HepG2 (cell line): ENCODE measurements around the gene ARG2. TPM values are rescaled to one million over a fixed set of nuclear protein-coding genes. Genes with fewer than 3 reads are reported as not detected.
"Not testable (repeated sequence)": the region's sequence is repeated elsewhere in the genome, so short reads cannot be mapped to it uniquely, and the experiment has no call there.

Experiments
- ATAC-seq: fragments of 200-7000 bp; cut with Tn5 transposase; 3 replicates; pipeline ENCODE4 v1.9.1; 2020; ENCODE audit warnings: mild to moderate bottlenecking, moderate library complexity
- BruUV-seq: library from RNA; stranded (reverse); fragments of 400-500 nt; replicated peaks from 2 replicates; lab custom pipeline; 2021; lab: Mats Ljungman, UMichigan
- CTCF ChIA-PET: fragments of 300-600 bp; formaldehyde crosslinking; extraction: SDS; loops from one replicate; lab custom pipeline; 2021; ENCODE audit warnings: low total read pairs, inconsistent platforms, low intra/inter-chr PET ratio; lab: Yijun Ruan, JAX
- POLR2A ChIA-PET: fragments of 350-600 bp; sonication (Branson Sonifier 250); formaldehyde crosslinking; loops from one replicate; lab custom pipeline; 2020; ENCODE audit warnings: antibody characterized with exemption, inconsistent platforms; lab: Yijun Ruan, JAX
- DNase-seq: peaks from one replicate; pipeline ENCODE4 v3.0.0-alpha.2; 2015; ENCODE audit warnings: low spot score
- FAIRE-seq: peaks from 3 replicates; lab custom pipeline; 2011; peaks lifted over from hg19 to GRCh38; lab: Jason Lieb, UNC
- H2AFZ ChIP-seq: one replicate; pipeline ENCODE4 v1.6.1; 2011; ENCODE audit warnings: low read length, inconsistent platforms
- H3K27ac ChIP-seq: fragments of 300-600 bp; 3 replicates; pipeline ENCODE4 v1.8.0; 2011; ENCODE audit warnings: mixed run types, mild to moderate bottlenecking, mixed read lengths, low read length, inconsistent platforms; ENCODE audit not compliant: insufficient read depth; ENCODE audit errors: extremely low read length
- H3K27me3 ChIP-seq, 2 experiments: fragments of 200-600 bp in 1 of 2; 2 replicates in 1 of 2; 3 replicates in 1 of 2; pipeline versions ENCODE4 v1.6.0 to v1.8.0; 2011; ENCODE audit warnings: low read length in 2 of 2, mild to moderate bottlenecking in 2 of 2, moderate library complexity in 2 of 2, inconsistent platforms in 1 of 2; ENCODE audit not compliant: insufficient read depth in 2 of 2, control insufficient read depth in 1 of 2
- H3K36me3 ChIP-seq, 2 experiments: fragments of 200-600 bp in 1 of 2; replicated peaks in 1 of 2; 2 replicates in 1 of 2; 3 replicates in 1 of 2; pipeline versions ENCODE4 v1.5.1 to v1.8.0; 2011; ENCODE audit warnings: low read length in 2 of 2, inconsistent platforms in 1 of 2; ENCODE audit not compliant: insufficient read depth in 2 of 2, control insufficient read depth in 1 of 2
- H3K4me1 ChIP-seq: 2 replicates; pipeline ENCODE4 v1.5.1; 2012; ENCODE audit warnings: low read length, inconsistent platforms; ENCODE audit not compliant: insufficient read depth
- H3K4me2 ChIP-seq: 2 replicates; pipeline ENCODE4 v1.6.0; 2011; ENCODE audit warnings: low read depth, low read length, inconsistent platforms
- H3K4me3 ChIP-seq, 3 experiments: fragments of 200-600 bp in 1 of 3; sonication (generic), shearing (Covaris generic) in 1 of 3; replicated peaks in 1 of 3; 2 replicates each; pipeline ENCODE4 v1.5.1; 2011 to 2016; ENCODE audit warnings: low read length in 3 of 3, inconsistent platforms in 2 of 3, low read depth in 2 of 3, mild to moderate bottlenecking in 2 of 3, control low read depth in 1 of 3, mixed read lengths in 1 of 3; ENCODE audit not compliant: insufficient read depth in 1 of 3
- H3K79me2 ChIP-seq: one replicate; pipeline ENCODE4 v1.6.1; 2011; ENCODE audit warnings: low read length, inconsistent platforms; ENCODE audit not compliant: insufficient read depth
- H3K9ac ChIP-seq: 2 replicates; pipeline ENCODE4 v1.6.0; 2011; ENCODE audit warnings: mild to moderate bottlenecking, low read depth, low read length, inconsistent platforms; ENCODE audit not compliant: insufficient read depth
- H3K9me3 ChIP-seq: 2 replicates; pipeline ENCODE4 v1.5.1; 2012; ENCODE audit warnings: mild to moderate bottlenecking, low read length
- H4K20me1 ChIP-seq: 2 replicates; pipeline ENCODE4 v1.6.0; 2011; ENCODE audit warnings: inconsistent platforms, mild to moderate bottlenecking, low read length, moderate library complexity; ENCODE audit not compliant: insufficient read depth
- ATF7 ChIP-seq, 2 experiments: fragments of 450-650 bp in 1 of 2; sonication (generic) in 1 of 2; formaldehyde crosslinking in 1 of 2; IDR thresholded peaks; 2 replicates each; pipeline versions ENCODE4 v1.4.0 to v1.6.1; 2016 to 2020; ENCODE audit warnings: antibody characterized with exemption in 1 of 2, mild to moderate bottlenecking in 1 of 2, missing genetic modification reagents in 1 of 2
- ZNF644 ChIP-seq: IDR thresholded peaks from 2 replicates; pipeline ENCODE4 v1.6.1; 2016; ENCODE audit warnings: low read depth
- WGBS: methylation state at CpG from one replicate; pipeline ENCODE4 v1.1.6; 2017; ENCODE audit warnings: low lambda C conversion rate; 5-methylcytosine and 5-hydroxymethylcytosine counted together
- in situ Hi-C: cut with HindIII; loops from 2 replicates; pipeline ENCODE4 v1.10.0; 2017; ENCODE audit warnings: low pct_unique_long_range_greater_than_20kb; ENCODE audit not compliant: extremely low pct_ligation_motif_present
- intact Hi-C: fragments of 100-400 bp; cut with micrococcal nuclease; formaldehyde crosslinking; loops from one replicate; pipeline ENCODE4 v1.10.0; 2022; ENCODE audit not compliant: unreplicated experiment
- polyA plus RNA-seq, 8 experiments: library from polyadenylated mRNA; depleted of rRNA in 3 of 8; stranded (reverse) in 7 of 8; unstranded in 1 of 8; fragments of >200 nt; fragmentation: Illumina TruSeq in 4 of 8; extraction: Trizol in 4 of 8; gene quantifications; 2 replicates each; pipeline versions ENCODE4 v1.2.1 to v1.2.3, GENCODE V29; 2011 to 2016; ENCODE audit warnings: low read depth in 4 of 8, missing spikeins in 1 of 8, mixed read lengths in 1 of 8; ENCODE audit not compliant: insufficient read depth in 1 of 8
- total RNA-seq, 5 experiments: library from RNA; depleted of rRNA; stranded (reverse); fragments of >200 nt; fragmentation: Illumina TruSeq; extraction: Trizol; gene quantifications; 2 replicates each; pipeline ENCODE4 v1.2.3, GENCODE V29; 2016; ENCODE audit warnings: low read depth in 1 of 5
- TF ChIP-seq, protein P1 (sequence below): sonication (generic); formaldehyde crosslinking; IDR thresholded peaks from 2 replicates; pipeline ENCODE4 v1.4.0; 2020; ENCODE audit warnings: missing genetic modification reagents
- TF ChIP-seq, protein P2 (sequence below), 2 experiments: sonication (generic) in 1 of 2; formaldehyde crosslinking in 1 of 2; IDR thresholded peaks; 2 replicates each; pipeline versions ENCODE4 v1.4.0 to v1.6.1; 2016 to 2020; ENCODE audit warnings: borderline replicate concordance in 1 of 2, low read depth in 1 of 2, mild to moderate bottlenecking in 1 of 2, missing genetic modification reagents in 1 of 2

ARG2 gene
- total and polyA plus RNA-seq, 2 of the 13 experiments (the other 11 are each of a cell fraction or from before 2014, with no cell fraction given): 37.5 to 73.6 TPM

DNA sequence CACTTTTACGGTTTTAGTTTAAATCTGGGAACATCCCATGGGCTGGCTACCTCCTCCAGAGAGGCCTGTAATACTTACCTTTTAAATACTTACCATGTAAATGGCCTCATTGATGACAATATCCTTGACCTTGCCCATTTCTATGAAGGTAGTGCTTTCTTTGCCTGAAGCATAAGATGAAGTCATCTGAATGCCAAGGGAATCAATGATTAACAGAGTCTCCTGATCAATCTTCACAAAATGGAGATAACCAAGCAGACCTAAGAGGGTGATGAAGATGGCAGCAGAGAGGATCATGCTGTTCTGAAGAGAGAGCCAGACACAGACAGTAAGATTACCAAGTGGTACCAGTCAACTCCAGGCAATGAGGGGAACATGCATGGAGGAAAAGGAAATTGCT, 26.1 kb upstream of the ARG2 start:
- H4K20me1 ChIP-seq; in situ Hi-C loops; intact Hi-C loops; H3K9ac ChIP-seq; CTCF ChIA-PET; BruUV-seq; POLR2A ChIA-PET; H3K9me3 ChIP-seq; H3K27ac ChIP-seq; H3K4me3 ChIP-seq; FAIRE-seq; H3K36me3 ChIP-seq; H2AFZ ChIP-seq; H3K79me2 ChIP-seq; H3K27me3 ChIP-seq; TF ChIP-seq ATF7 (CRISPR knock-in tag; IDR thresholded peaks at IDR 0.05): not testable (repeated sequence)
- ATAC-seq (0 out of 3 replicates have a peak, but pooled peaks have one; percentile 45), DNase-seq (peak; percentile 46)
- 3% methylated on average over 1 of the region's 1 CpG for WGBS
- Histone ChIP-seq H3K4me2 (peak overlapping the region; percentile 11; the same call in 1 of the 2 replicates), H3K4me1 (peaks cover 36% of the 10 kb centered on the region)
- TF ChIP-seq ZNF644 (CRISPR knock-in tag) (peak; percentile 54), ATF7 (IDR thresholded peaks at IDR 0.05) (peak; percentile 18; the same call in 1 of the 2 replicates)
- TF ChIP-seq, protein P1, sequence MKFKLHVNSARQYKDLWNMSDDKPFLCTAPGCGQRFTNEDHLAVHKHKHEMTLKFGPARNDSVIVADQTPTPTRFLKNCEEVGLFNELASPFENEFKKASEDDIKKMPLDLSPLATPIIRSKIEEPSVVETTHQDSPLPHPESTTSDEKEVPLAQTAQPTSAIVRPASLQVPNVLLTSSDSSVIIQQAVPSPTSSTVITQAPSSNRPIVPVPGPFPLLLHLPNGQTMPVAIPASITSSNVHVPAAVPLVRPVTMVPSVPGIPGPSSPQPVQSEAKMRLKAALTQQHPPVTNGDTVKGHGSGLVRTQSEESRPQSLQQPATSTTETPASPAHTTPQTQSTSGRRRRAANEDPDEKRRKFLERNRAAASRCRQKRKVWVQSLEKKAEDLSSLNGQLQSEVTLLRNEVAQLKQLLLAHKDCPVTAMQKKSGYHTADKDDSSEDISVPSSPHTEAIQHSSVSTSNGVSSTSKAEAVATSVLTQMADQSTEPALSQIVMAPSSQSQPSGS (CRISPR knock-in tag): peak; percentile 61; the same call in 1 of the 2 replicates
- TF ChIP-seq, protein P2, sequence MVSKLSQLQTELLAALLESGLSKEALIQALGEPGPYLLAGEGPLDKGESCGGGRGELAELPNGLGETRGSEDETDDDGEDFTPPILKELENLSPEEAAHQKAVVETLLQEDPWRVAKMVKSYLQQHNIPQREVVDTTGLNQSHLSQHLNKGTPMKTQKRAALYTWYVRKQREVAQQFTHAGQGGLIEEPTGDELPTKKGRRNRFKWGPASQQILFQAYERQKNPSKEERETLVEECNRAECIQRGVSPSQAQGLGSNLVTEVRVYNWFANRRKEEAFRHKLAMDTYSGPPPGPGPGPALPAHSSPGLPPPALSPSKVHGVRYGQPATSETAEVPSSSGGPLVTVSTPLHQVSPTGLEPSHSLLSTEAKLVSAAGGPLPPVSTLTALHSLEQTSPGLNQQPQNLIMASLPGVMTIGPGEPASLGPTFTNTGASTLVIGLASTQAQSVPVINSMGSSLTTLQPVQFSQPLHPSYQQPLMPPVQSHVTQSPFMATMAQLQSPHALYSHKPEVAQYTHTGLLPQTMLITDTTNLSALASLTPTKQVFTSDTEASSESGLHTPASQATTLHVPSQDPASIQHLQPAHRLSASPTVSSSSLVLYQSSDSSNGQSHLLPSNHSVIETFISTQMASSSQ (IDR thresholded peaks at IDR 0.05; ENCODE audit: low read depth): peak; percentile 60; the same call in 1 of the 2 replicates
- TF ChIP-seq, protein P2 (CRISPR knock-in tag; IDR thresholded peaks at IDR 0.05; ENCODE audit: borderline replicate concordance): peak; percentile 66; the same call in 1 of the 2 replicates
